Esophagus muscularis mucosa (tissue), 3 donors: ENCODE results near the gene CEP104.

Experiments
- POLR2A ChIP-seq: fragments of 450-650 bp; IDR thresholded peaks from one replicate; pipeline ENCODE4 v1.6.1; 2017; ENCODE audit warnings: antibody characterized with exemption, moderate library complexity, mild to moderate bottlenecking, low read depth
- TF ChIP-seq, protein P1 (sequence below), 3 experiments: fragments of 200-600 bp in 2 of 3; fragments of 450-650 bp in 1 of 3; sonication (generic) in 2 of 3; IDR thresholded peaks; one replicate each; pipeline ENCODE4 v1.5.1; 2017 to 2019; ENCODE audit warnings: antibody characterized with exemption in 3 of 3, mild to moderate bottlenecking in 2 of 3, moderate library complexity in 1 of 3

DNA sequence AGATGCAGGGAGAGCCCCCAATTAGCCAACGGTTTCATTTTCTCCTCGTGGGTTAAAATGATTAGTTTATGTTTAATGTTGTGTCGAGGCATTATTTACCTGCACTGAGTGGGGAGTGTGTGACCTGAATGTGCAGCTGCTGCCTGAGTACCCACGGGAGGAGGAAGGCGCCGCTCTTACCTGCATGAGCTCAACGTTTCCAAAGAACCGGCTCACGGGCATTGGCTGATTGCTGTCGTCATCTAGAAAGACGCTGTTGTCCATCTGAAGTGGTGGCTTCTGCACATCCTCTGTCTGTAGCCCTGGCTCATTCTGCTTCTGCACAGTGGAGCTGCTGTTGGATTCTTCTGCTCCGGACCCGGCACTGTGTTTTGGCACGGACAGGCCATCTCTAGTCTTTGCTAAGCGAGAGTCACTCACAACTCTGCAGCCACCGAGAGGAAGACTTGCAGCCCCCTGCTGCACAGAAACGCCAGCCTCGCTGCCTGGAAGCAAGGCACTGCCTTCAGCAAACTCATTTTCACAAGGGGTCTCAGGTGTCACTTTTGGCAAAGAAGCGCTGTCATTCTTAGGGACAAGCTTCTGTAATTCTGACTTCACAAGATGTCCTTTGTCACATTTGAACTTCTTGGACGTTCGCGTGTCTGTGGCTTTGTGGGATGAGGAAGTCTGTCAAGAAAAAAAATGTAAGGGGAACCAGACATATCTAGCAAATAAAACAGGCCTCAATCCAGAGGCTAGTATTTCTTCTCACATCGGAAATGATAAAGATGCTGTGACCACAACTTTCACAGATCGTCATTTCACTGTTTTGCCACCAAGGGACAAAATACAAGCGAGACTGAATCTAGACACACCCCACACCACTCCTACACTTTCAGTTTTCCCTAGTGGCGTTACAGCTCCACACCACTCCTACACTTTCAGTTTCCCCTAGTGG is 33.6 kb upstream of the CEP104 start:
- TF ChIP-seq, protein P1, sequence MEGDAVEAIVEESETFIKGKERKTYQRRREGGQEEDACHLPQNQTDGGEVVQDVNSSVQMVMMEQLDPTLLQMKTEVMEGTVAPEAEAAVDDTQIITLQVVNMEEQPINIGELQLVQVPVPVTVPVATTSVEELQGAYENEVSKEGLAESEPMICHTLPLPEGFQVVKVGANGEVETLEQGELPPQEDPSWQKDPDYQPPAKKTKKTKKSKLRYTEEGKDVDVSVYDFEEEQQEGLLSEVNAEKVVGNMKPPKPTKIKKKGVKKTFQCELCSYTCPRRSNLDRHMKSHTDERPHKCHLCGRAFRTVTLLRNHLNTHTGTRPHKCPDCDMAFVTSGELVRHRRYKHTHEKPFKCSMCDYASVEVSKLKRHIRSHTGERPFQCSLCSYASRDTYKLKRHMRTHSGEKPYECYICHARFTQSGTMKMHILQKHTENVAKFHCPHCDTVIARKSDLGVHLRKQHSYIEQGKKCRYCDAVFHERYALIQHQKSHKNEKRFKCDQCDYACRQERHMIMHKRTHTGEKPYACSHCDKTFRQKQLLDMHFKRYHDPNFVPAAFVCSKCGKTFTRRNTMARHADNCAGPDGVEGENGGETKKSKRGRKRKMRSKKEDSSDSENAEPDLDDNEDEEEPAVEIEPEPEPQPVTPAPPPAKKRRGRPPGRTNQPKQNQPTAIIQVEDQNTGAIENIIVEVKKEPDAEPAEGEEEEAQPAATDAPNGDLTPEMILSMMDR (IDR thresholded peaks at IDR 0.05) = no peak
- no peak for TF ChIP-seq POLR2A
